Measurements from ENCODE around the gene MACROD2.

The MACROD2 gene

DNA sequence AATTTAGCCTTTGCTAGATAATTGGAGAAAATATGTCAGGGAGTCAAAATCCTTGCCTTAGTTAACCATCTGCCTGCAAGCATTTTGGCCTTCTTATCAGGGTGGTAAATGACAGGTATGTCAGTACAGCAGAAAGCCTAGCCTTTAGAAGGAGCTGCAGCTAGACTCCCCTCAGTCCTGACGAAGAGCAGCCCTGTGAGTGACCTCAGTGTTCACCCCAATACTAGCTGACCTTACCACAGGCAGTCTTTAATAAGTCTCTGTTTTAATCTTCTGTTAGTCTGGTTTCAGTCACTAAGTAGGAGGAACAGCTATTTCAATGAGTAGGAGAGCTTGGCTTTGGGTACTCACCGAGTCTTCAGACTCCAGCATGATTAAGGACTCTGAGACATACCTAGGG lies 682.1 kb downstream of the MACROD2 start:
- no peak for DNase-seq

DNA sequence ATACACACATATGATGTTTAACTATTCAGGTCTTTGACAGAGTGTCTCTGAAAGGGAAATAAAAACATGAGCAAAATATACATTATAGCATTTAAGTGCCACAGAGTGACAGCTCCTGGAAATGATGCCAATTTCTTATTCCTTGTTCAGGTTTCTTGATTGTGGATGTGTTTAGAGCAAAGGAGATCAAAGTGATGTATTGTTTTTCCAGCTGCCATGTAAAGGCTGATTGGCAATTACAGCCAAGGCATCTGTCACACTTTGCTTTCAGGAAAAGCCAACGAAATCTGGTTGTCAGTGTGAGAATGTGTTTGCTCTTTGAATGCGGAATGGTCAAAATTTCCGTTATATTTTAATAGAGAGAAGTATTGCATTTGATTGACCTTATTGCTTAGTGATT lies 689.9 kb downstream of the MACROD2 start:
- no peak for DNase-seq

DNA sequence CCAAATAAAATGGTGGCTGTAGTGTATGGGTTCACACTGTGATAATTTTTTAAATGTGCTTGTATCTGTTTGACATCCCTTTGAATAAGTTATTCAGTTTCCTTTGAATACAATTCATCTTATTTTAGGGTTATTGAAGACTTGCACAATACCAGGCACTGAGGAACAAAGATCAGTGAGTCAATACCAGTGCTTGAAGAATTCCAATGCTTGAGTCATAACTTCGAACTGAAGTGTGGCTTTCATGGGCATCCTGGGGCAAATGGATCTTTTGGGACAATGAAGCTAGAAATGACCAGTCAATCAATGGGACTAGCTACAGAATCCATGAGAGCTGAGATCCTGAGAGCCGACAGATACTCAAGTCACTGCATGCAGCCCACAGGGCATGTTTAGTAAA lies 692.0 kb downstream of the MACROD2 start:
- no peak for DNase-seq

DNA sequence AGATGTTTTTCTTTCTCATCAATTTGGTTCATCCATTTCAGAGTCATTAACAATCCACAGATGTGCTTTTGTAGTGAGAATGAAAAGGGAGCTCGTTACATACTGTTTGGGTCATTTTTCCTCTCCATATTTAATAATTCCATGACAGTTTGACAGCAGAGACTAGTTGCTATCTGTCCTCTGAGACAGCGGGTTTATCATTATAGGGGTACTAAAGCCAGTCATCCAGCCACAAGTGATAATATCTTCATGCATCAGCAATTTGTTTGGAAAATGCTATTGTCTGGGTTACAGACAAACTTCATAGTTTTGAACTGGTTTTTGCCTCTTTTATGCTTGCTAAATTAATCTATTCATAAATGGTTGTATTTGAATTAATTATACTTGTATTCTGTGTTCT lies 692.7 kb downstream of the MACROD2 start:
- DNase-seq = no peak

DNA sequence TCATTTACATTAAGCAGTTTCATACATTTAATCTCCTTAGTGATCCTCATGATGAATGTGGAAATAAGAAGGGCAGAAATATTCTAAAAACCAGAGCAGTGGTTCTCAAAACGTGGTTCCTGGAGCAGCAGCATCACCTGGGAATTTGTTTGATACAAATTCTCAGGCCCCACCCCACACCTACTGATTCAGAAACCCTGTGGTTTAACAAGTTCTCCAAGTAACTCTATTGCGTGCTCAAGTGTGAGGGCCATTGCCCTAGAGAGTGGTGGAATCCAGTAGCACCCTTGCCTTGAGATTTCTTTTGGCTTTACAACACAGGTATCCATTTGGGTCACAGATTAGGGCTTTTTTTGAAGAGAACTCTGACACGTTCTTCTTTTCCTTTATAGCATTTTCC lies 696.7 kb downstream of the MACROD2 start:
- DNase-seq = no peak

DNA sequence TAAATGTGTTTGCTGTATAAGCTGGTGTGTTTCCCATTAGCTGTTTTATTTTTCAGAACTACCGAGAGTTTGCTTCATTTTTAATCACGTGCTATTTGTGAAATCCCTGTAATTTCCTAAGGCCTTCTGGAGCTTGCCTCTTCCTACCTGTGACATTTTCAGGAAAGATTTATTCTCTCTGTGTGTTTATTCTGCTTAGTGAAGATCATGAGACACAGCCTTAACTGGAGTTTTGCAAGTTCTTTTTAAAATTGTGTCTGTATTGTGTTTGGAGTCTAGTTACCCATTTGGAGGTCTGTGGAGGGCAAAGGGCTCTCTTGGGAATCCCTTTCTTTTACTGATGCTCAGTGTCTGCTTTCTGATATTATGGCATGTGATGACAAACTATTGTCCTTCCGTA lies 701.2 kb downstream of the MACROD2 start:
- no peak for DNase-seq

DNA sequence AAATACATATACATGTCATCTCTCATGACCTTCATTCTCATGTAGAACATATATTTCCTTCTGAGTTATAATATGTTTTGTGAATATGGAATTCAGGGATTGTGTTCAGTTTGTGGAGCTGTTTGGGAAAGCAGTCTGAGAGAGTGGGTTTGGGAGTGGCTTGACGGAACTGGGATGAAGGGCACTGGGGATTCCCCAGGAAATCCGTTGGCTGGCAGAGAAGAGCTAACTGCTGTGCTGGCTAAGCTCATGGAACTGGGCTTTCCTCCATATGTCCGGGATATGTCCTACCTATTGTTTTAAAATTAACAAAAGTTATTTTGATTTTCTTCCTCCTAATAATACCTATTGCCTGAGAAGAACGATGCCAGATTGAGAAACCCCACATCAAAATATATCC lies 701.6 kb downstream of the MACROD2 start:
- no peak for DNase-seq

DNA sequence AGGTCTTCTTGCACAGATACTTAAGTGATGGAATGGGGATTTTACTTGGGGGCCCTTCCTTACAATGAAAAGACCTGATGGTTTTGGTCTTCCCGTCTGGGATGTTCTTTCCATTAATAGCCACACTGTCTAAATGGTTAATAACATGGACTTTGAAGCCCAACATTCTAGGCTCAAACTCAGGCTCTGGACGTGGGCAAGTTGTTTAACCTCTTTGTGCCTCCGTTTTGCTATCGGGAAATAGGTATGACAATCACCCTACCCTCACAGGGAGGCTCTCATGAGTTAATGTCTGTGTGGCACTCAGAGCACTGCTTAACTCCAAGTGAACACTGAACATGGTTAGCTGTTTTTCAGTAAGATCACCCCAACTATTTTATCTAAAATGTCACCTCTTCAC lies 702.8 kb downstream of the MACROD2 start:
- DNase-seq = no peak

DNA sequence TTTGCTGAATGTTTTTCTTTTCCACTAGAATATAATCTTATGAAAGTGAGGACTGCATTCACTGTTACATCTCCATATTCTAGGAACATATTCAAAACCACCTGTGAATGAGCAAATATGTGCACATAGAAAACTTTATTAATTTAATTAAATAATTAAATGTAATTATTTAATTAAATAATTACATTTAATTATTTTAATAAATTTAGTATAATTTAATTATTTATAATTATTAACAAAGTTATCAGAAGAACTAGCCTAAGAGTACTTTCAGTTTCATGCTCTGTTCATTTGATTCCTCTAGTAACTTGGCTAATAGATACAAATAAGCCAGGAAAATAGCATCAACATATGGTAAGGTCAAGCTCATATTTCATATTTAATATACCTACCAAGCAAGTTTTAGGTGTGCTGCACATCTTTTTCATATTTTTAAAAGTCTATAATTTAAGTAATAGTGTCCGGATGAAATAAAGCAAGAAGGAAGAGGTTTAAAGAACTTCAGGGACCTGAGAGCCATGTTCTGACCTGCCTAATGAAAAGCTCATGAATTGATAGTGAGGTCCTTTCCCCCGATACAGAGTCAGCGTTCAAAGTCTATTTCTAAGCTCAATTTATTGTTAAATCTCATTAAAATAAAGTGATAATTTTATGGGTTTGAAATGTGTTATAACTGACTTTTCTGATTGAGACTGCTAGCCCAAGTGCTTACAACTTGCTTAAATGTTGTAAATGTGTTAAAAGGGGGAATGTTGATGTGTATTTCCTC lies 703.5 kb downstream of the MACROD2 start:
- DNase-seq = no peak

DNA sequence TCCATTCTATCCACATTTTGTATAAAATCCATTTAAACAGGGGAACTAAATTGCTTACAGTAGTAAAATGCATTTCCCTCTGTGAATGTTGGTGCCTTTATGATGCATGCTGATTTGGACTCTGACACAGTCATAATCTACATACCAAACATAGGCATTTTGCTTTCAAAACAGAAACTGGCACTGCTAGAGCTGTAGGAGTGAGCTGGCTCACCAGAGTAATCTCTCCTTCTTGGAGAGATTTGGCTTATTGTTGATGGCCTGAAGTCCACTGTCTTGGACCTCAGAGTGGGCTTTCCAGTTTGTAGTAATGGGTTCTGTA lies 705.3 kb downstream of the MACROD2 start:
- no peak for DNase-seq

DNA sequence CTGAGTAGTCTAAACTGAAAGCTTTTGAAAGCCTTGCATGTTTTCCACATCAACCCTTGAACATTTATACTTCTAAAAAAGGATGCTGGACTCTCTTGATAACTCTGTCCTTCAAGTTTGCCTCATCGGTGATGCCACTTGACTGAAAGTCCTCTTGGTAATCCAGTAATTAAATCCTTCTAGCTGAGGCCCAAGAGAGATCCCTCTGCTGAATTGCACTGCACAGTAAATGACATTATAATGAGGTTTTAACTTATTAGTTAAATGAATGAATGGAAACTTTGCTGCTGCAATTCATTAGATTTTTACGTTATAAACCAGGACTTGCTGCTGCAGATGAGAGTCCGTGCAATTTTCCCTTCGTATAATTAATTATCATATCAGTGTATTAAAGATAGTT lies 706.0 kb downstream of the MACROD2 start:
- DNase-seq = no peak

DNA sequence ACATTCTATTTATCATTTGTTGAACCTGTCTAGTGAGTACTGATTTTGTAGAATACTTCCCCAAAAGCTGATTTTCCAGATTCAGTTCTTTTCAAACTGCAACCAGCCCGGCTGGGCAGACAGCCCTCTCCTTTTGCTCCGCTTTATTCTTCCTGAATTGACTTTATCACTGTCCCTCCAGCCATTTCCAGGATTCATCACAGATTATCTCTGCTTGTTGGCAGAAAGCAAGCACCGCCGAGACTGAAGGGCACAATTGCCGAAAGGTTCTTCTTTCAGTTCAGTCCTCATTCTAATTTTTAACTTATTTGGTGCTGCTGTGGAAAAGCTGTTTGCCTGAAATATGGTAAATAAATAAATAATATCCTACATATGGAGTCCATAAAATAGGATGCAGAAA lies 711.2 kb downstream of the MACROD2 start:
- no peak for DNase-seq

DNA sequence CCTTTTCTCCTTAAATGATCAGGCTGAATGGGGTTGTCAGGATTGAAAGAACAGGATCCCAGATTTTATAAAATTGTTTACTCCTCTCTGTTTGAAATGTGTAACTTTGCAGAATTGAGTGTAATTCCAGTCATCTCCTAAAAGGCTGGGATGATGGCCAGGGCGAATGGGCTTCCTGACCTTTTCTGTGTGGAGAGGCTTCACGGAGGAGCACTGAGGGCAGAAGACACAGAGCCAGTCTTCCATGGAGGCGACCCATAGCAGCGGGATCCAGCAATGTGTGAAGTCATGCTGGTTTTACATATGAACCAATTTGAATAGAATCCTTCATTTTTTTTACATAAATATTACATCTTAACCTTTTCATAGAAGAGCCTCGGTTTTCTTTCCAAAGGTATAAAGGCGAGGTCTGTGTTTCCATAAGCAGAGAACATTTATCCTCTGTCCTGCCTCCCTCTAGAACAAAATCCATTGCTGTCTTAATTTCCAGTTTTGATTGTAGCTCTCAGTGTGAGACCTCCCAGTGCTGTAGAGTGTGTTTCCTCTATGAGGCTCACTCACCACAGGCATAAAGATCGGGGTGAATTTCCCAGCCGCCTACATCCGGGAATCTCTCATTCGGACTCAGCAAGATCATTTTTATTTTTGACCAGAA lies 711.8 kb downstream of the MACROD2 start:
- DNase-seq = no peak

DNA sequence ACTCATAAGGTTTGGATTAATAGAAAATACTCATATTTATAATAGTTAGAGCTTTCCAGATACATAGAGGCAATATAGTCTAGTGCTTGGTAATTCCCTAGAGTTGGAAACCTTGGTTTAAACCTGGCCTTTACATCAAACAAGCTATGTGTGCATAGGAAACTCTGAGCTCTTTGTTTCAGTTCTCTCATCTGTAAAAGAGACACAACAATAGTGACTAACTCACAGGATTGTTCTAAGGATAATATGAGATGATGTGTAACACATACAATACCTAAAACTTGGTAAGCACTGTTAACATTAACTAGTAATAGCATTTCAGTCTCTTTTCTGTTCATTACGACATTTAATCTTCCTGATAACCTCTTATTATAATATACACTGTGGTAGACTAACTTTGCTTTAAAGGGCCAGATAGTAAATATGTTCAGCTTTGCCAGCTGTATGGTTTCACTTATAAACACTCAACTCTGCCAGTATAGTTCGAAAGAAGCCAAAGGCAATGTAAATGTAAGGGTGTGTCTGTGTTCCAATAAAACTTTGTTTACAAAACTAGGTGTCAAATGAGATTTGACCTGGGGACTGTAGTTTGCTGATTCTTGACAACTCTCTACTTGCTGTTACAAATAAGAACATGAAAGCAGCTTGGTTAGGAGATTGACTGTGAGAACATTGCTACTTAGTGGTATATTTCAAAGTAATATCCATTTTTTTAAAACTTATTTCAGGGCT lies 712.7 kb downstream of the MACROD2 start:
- no peak for DNase-seq

DNA sequence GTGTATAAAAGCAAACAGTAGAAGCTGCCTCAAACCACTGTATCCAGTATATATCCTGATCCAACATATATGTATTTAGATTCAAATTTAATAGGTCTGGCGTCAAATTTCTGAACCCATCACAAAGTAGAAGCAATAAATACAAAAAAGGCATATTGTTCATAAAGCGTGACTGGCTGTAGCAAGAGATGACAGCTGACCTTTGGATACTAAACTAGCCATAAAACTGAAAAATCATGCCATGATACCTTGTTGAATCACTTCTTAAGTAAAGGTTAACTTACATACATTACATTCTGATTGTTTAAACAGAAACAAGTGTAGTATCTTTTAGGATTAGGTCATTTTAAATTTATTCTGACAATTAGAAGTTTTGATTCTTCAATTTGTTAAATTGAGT lies 714.1 kb downstream of the MACROD2 start:
- no peak for DNase-seq

DNA sequence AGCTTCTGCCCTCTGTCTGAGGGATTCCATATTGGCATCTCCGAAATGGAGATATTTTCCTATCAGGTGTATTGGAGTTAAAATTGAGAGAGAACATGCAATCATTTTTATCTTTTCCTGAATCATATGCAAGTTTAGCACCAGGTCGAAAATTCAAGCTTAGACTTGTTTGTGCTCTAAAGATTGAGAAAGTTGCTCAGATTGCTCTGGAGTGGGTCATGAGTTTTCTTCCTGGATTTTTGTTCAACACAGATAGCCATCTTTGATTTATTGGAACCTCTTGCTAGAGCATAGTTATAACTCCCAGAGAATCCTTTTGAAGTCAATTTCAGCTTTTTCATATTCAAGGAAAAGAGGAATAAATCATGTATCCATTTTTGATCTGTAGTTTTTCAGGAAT lies 715.6 kb downstream of the MACROD2 start:
- no peak for DNase-seq

DNA sequence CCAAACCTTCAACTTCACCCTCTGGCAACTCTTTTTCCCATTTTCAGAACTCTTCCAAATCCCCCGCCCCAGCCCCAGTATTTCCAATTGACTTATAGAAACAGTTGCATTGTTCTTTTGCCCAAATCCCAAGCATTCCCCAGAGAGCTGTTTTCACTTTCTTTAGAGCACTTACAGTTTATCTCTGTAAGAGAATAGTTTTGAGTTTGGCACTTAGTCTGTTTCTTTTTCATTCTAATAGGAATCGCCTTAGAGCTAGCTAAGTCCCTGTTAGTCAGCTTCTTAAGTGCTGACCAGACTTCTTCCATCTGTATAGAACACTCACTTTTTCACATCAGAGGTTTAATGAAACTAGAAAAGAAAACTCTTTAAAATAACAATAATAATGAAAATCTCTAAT lies 716.3 kb downstream of the MACROD2 start:
- DNase-seq = no peak

DNA sequence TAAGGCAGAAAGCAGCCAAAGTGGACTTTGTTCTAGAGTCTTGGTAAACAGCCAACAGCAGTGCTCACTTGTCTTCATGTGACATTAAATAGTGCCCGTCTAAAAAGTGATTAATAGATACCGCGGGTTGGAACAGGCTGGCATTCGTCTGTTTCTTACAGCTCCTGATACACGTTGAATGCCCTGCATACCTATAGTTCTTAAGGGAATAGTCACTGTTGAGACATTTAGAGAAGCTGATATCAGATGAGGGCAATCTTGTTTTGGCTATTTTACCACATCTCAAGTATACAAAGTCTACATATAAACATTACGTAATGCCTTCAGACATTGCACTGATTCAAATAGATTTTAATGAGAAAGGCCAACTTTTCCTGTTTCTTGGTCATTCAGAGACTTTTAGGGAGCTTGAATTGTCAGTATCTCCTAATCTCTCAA lies 717.0 kb downstream of the MACROD2 start:
- no peak for DNase-seq

DNA sequence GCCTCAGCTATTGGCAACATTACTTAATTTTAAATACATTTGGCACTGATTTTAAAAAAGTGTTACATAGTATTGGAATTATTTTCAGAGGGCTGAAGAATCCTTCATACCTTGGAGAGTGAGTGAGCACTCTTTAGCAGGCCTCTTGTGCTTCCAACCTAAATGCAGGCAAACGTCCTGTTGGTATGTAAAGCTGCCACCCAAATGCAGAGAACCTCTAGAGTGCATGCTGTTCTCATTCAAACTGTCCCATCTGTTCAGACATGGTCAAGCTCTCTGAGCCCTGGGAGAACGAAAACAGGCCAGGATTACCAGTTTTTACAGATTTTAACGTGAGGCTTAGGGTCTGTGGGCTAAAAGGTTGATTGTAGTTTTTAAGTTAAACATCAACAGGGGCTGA lies 720.1 kb downstream of the MACROD2 start:
- DNase-seq = no peak

DNA sequence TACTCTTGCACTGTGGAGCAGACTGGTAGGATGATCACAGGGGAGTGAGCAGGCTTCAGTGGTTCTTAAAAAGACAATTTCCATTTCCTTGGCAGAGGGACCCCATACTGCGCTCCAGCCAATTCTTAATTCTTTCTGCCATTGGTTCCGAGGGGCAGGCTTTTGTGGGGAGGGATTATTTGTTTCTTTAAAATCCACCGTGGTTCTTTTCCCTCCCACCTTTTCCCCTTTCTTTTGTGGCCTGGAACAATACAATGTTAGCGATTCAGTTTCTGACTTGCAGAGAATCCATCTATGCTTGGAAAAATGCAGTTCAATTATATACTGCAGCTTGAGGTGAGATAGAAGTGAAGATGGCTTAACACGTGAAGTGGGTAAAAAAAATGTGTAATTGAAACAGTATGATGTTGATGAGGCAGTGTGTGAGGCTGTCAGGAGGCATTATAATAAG lies 721.1 kb downstream of the MACROD2 start:
- no peak for DNase-seq

DNA sequence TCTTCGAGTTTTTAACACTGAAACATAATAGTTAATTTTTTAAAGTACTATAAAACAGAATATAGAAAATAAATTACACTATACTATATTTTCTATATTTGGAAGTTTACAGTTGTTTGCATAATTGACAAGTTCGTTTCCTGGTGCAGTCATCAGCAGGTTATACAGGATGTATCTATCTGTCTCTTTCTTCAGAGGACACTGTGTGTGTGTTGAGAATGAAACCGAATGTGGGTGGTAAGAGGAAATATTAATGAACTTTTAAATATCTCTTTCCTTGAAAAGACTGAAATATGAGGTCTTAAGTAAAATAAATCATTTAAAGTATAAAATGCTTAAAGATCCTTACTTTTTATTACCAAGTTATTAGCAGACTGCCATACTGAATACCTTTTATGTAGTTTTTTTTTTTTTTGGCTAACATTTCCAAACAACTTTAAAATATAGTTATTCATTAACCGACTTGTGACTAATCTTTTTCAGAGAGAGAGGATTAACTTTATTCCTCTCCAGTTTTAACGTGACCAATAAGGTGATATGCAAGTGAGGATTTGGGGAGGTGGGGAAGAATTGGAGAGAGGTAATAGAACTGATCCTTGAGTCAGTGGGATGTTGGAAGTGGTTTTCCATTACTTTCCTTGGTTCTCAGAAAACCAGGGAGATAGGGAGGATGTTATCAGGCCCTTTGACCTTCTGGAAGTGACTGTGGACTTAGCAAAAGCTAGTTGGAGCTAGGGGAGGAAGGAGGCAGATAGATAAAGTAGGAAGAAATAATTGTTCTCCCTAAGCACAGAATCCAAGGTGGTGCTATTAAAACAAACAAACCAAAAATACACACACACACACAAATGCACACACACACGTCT lies 722.1 kb downstream of the MACROD2 start:
- no peak for DNase-seq

DNA sequence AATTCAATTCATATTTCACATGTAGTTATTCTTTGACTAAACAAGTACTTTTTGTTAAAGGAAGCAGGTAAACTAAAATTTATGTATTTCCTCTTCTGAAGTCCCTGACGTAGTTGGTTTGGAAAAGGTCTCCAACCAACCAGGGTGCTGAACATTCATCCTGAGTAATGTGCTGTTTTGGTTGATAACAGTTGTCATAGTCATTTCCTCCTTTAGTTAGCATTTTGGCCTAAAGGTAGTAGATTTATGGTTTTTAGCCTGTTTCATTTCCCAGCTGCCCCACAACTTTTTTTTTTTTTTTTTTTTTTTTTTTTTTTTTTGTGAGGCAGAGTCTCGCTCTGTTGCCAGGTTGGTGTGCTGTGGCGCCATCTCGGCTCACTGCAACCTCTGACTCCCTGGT lies 724.9 kb downstream of the MACROD2 start:
- DNase-seq = no peak

DNA sequence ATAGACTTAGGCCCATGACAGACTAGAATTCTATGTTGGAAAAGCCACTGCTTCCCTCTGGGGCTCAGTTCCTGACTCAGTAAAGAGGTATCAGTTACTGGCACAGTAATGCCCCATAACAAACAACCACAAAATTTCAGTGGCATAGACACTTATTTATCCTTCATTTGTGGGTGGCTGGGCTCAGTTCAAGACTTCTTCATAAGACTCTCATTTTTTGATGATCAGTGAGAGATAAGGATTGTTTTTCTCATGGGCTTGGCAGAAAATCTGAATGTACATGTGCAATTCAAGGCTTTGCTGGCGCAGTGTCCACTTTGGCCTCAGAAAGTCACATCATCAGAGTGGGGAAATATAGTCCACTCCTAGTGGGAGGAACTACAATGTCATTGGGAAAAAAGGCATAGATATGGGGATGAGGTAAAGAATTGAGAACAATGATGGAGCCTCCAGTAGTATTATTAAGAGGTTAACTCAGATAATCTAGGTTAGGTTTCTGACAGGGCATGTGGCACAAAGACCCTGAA lies 726.7 kb downstream of the MACROD2 start:
- DNase-seq = no peak
